AG09309 (cell line): ENCODE results near the gene ARMH3.
"Not testable (repeated sequence)": the region's sequence is repeated elsewhere in the genome, so short reads cannot be mapped to it uniquely, and the experiment has no call there.

ENCODE experiments used
- DNase-seq: peaks from one replicate; pipeline ENCODE4 v3.0.0-alpha.2; 2010; ENCODE audit warnings: low read depth
- H3K4me3 ChIP-seq: 2 replicates; pipeline ENCODE4 v1.5.1; 2011; ENCODE audit warnings: mild to moderate bottlenecking, low read depth, low read length, moderate library complexity; ENCODE audit not compliant: control insufficient read depth
- TF ChIP-seq, protein P1 (sequence below): IDR thresholded peaks from 2 replicates; pipeline ENCODE4 v1.5.1; 2011; ENCODE audit warnings: mild to moderate bottlenecking, low read depth, low read length, inconsistent platforms; ENCODE audit not compliant: insufficient read depth, control insufficient read depth; ENCODE audit errors: missing control alignments

The ARMH3 gene

DNA sequence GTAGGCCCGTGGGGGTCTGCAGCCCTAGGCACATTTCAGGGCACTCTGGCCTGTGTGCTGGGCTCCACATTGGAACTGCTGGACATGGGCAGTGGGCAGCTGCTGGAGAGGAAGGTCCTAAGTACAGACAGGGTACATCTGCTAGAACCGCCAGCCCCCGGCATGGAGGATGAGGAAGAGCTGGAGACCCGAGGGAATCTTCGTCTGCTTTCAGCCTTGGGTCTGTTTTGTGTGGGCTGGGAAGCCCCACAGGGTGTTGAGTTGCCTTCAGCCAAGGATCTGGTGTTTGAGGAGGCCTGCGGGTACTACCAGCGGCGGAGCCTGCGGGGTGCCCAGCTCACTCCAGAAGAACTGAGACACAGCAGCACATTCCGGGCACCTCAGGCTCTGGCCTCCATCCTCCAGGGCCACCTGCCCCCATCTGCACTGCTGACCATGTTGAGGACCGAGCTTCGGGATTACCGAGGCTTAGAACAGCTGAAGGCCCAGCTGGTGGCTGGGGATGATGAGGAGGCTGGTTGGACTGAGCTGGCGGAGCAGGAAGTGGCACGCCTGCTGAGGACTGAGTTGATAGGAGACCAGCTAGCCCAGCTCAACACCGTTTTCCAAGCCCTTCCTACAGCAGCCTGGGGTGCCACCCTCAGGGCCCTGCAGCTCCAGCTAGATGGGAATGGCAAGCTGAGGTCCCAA lies 10.6 kb upstream of the ARMH3 start:
- DNase-seq: no peak
- TF ChIP-seq, protein P1, sequence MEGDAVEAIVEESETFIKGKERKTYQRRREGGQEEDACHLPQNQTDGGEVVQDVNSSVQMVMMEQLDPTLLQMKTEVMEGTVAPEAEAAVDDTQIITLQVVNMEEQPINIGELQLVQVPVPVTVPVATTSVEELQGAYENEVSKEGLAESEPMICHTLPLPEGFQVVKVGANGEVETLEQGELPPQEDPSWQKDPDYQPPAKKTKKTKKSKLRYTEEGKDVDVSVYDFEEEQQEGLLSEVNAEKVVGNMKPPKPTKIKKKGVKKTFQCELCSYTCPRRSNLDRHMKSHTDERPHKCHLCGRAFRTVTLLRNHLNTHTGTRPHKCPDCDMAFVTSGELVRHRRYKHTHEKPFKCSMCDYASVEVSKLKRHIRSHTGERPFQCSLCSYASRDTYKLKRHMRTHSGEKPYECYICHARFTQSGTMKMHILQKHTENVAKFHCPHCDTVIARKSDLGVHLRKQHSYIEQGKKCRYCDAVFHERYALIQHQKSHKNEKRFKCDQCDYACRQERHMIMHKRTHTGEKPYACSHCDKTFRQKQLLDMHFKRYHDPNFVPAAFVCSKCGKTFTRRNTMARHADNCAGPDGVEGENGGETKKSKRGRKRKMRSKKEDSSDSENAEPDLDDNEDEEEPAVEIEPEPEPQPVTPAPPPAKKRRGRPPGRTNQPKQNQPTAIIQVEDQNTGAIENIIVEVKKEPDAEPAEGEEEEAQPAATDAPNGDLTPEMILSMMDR: no peak
- peak overlapping the region; percentile 56 for H3K4me3 ChIP-seq

DNA sequence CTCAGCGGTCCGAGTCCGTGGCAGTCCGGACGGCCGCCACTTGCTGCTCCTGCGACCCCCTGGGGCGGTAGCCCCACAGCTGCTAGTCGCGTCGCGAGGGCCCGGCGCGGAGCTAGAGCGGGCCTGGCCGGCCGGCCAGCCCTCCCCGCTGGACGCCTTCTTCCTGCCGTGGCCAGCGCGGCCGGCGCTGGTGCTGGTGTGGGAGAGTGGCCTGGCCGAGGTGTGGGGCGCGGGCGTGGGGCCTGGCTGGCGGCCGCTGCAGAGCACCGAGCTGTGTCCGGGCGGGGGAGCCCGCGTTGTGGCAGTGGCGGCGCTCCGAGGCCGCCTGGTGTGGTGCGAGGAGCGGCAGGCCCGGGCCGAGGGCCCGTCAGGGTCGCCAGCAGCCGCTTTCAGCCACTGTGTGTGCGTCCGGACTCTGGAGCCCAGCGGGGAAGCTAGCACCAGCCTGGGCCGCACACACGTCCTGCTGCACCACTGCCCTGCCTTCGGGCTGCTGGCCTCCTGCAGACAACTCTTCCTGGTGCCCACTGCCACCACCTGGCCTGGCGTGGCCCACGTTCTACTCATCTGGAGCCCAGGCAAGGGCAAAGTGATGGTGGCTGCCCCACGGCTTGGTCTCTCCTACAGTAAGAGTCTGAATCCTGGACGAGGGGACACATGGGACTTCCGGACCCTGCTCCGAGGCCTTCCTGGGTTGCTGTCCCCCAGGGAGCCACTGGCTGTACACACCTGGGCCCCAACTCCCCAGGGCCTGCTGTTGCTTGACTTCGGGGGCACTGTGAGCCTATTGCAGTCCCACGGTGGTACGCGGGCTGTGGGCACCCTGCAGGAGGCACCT lies 9.8 kb upstream of the ARMH3 start:
- peak overlapping the region; percentile 56 for H3K4me3 ChIP-seq
- no peak for DNase-seq
- TF ChIP-seq, protein P1: no peak

DNA sequence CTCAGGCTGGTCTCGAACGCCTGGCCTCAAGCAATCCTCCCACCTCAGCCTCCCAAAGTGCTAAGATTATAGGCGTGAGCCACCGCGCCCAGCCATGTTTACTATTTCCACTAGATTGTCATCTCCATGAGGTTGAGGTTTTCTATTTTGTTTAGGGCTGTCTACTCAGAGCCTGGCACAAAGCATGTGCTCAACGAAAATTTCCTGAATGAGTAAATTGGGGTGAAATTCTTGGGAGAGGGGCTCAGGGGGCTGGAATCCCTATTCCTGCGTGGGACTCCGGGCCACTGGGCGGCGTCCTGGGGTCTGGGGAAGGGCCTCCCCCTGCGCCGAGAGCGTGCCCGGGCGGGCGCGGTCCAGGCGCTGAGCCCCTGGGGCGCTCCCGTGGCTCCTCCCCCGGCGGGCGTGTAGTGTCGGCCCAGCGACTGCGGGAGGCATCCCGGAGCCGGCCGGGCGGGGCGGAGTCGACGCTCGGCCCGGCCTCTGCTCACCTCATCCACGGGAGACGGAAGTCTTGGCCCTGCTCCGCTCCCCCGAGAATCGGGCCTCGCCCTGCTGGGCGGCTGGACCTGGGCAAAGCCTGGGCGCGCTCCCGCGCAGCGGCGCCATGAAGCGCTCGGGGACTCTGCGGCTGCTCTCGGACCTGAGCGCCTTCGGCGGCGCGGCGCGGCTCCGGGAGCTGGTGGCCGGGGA lies 9.0 kb upstream of the ARMH3 start, which contains the start of gene HPS6:
Gene HPS6, plus strand, starts transcription at position 482 of the 693 bp plus-strand sequence. Its CDS starts 126 bp downstream, at position 608.
- TF ChIP-seq, protein P1: no peak
- peak within 1 kb of the TSS; percentile 56 for H3K4me3 ChIP-seq
- DNase-seq: peak; percentile 37

DNA sequence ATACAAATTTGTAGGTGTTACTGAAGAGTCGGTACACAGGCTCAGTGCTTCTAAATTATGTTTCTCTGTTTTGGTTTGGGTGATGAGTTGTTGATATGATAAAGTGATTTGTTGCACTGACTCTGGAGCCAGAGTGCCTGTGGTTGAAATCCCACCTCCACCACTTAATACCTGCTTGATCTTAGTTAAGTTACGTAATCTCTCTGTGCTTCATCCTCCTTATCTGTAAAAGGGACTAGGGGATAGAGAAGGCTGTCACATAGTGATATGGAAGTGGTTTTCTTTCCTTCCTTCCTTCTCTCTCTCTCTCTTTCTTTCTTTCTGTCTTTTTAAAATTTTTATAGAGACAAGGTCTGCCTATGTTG lies 8.5 kb upstream of the ARMH3 start:
- DNase-seq: no peak
- peak overlapping the region; percentile 31; the same call in 1 of the 2 replicates for H3K4me3 ChIP-seq
- TF ChIP-seq, protein P1: no peak

DNA sequence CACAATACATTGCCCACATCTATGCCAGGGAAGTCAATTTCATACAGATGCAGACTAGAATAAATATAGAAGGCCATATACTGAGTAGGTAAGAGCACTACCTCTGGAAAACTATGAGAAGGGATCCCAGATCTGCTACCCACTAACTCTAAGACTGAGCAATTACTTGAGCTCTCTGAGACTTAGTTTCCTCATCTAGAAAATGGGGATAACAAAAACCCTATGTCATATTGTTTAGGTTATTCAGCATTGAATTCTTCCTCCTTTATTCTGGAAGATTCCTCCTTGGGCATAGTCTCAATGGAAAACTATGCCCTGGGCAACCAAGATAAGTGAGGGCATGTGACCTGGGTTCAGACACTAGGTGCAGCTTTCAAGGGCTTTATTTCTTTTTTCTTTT lies 4.0 kb upstream of the ARMH3 start:
- H3K4me3 ChIP-seq: no peak overlapping the region
- DNase-seq: no peak
- TF ChIP-seq, protein P1: no peak

DNA sequence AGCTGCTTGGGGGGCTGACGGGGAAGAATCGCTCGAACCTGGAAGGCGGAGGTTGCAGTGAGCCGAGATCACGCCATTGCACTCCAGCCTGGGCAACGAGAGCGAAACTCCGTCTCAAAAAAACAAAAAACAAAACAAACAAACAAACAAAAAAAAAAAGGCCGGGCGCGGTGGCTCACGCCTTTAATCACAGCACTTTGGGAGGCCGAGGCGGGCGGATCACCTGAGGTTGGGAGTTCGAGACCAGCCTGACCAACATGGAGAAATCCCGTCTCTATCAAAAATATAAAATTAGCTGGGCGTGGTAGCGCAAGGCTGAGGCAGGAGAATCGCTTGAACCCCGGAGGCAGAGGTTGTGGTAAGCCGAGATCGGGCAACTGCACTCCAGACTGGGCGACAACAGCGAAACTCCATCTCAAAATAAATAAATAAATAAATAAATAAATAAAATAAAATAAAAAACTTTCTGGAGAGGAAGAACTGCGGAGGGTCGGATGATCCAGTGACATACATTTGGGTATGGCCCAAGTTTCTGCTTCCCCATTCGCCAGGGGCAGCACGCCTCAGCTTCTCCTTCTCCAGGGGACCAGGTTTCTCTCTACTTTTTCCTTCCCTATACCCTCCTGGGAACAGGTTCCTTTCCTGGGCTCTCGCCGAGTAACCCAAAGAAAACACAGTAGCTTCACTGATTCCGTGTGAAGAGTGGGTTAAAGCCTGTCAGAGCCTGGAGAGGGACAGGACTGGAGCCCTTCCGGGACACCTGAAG lies 909 bp downstream of the ARMH3 start:
- not testable (repeated sequence) for DNase-seq
- H3K4me3 ChIP-seq: peak overlapping the region; percentile 94
